BLaER1 treated with 17β-estradiol and CSF1 and Interleukin-3, amounts not matched to agents 10 nM and 100 nM (cell line): Measurements from ENCODE around the gene LSAMP.

ENCODE experiments used
- H3K27ac ChIP-seq, 11 experiments: shearing (Covaris generic); formaldehyde crosslinking; 2 replicates each; pipeline ENCODE4 v1.8.1; 2022
- H3K27me3 ChIP-seq, 11 experiments: shearing (Covaris generic); formaldehyde crosslinking; 2 replicates each; pipeline ENCODE4 v1.8.1; 2022
- H3K36me3 ChIP-seq, 11 experiments: shearing (Covaris generic); formaldehyde crosslinking; 2 replicates each; pipeline ENCODE4 v1.8.1; 2022
- H3K4me1 ChIP-seq, 10 experiments: shearing (Covaris generic); formaldehyde crosslinking; 2 replicates each; pipeline ENCODE4 v1.8.1; 2022
- H3K4me2 ChIP-seq, 11 experiments: shearing (Covaris generic); formaldehyde crosslinking; 2 replicates each; pipeline ENCODE4 v1.8.1; 2022
- H3K4me3 ChIP-seq, 10 experiments: shearing (Covaris generic); formaldehyde crosslinking; 2 replicates each; pipeline ENCODE4 v1.8.1; 2022
- H3K9ac ChIP-seq, 11 experiments: shearing (Covaris generic); formaldehyde crosslinking; 2 replicates each; pipeline ENCODE4 v1.8.1; 2022
- H3K9me3 ChIP-seq, 11 experiments: shearing (Covaris generic); formaldehyde crosslinking; replicated peaks in 1 of 11; 2 replicates each; pipeline ENCODE4 v1.8.1; 2022
- H4K20me1 ChIP-seq, 11 experiments: shearing (Covaris generic); formaldehyde crosslinking; 2 replicates each; pipeline ENCODE4 v1.8.1; 2022
- Cebpa-rat ChIP-seq, 11 experiments: shearing (Covaris generic); IDR thresholded peaks; 2 replicates each; pipeline ENCODE4 v1.8.1; 2022

The LSAMP gene

DNA sequence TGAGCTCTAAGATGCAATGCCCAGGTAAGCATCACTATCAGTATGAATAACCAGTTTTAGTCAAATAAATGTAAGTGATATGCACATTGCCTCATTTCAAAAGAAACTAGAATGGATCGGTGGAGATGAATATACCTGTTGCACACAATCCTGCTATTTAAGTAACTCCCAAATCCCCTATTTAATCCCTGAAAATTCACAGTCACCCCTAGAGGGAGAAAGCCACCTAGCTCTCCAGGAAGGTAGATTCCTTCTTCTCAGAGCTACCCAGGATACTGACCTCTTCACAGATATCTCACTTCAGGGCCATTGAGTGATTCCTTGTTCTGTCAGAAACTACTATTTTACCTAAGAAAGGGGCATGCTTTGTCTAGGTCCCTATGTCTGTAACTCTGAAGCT, 11.7 kb downstream of the LSAMP start:
- H3K36me3 ChIP-seq, result no peaks in the 10 kb centered on the region
- H3K9me3 ChIP-seq, result no peaks in the 10 kb centered on the region
- H3K4me1 ChIP-seq, result no peaks in the 10 kb centered on the region
- no peak for TF ChIP-seq Cebpa-rat (IDR thresholded peaks at IDR 0.05)
- no peaks in the 10 kb centered on the region for H3K27me3 ChIP-seq
- no peak overlapping the region for H3K4me3 ChIP-seq
- H3K9ac ChIP-seq, result no peak overlapping the region
- no peak overlapping the region for H3K4me2 ChIP-seq
- no peaks in the 10 kb centered on the region for H4K20me1 ChIP-seq
- no peak overlapping the region for H3K27ac ChIP-seq

DNA sequence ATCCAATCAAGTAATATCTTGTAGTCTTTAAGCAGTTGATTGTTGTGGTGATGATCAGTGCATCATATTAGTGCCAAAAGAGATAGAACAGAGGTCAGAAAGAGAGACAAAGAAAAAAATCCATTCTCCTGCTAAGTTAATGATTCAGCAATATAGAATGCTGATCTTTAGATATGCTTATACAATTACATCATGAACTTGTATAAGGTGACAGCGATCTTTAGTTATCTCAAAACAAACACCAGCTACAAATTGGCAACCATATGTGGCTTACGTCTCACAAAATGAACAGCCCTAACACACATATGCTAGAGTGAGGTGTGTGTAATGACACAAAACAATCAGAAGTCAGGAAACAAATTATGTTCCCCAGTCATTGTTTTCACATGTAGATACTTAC, 12.5 kb downstream of the LSAMP start:
- TF ChIP-seq Cebpa-rat (IDR thresholded peaks at IDR 0.05), result no peak
- no peaks in the 10 kb centered on the region for H4K20me1 ChIP-seq
- no peak overlapping the region for H3K9ac ChIP-seq
- no peaks in the 10 kb centered on the region for H3K9me3 ChIP-seq
- H3K27me3 ChIP-seq, result no peaks in the 10 kb centered on the region
- H3K4me1 ChIP-seq, result no peaks in the 10 kb centered on the region
- H3K4me3 ChIP-seq, result no peak overlapping the region
- no peak overlapping the region for H3K4me2 ChIP-seq
- H3K27ac ChIP-seq, result no peak overlapping the region
- no peaks in the 10 kb centered on the region for H3K36me3 ChIP-seq

DNA sequence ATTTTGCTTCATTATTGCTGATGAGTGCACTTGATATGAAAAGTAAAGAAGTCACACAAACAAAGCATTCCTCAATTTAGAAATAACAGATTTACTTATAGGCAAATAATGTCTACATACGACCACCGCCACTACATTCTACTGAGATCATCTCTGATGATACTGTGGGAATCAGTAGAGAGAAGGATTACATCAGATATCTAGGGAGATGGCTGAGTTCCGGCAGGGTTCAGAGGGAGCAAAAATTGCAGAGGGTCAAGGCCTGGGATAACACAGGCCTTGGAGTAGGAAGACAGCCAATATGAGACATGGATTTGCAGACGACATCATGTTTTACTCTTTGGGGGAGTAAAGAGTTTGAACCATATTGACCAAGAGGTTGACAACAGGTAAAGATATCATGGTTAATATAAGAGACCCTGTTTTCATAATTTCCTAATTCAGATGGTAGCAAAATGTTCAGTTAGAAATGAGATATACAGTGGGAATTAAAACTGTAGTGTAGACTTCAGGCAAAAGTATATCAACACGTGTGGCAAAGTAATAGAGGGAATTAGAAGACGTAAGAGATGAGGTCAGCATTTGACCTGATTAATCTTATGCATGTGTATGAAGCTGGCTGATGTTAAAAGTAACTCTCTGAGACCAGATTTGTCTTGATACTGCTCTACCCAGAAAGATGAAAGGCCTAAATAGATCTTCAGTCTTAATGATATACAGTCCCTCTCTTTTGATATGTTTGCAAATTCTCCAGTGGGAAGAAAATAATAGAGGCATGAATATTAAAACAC, 15.6 kb downstream of the LSAMP start:
- H3K27me3 ChIP-seq, result no peaks in the 10 kb centered on the region
- H4K20me1 ChIP-seq, result no peaks in the 10 kb centered on the region
- no peaks in the 10 kb centered on the region for H3K9me3 ChIP-seq
- H3K4me1 ChIP-seq, result no peaks in the 10 kb centered on the region
- H3K4me2 ChIP-seq, result no peak overlapping the region
- no peaks in the 10 kb centered on the region for H3K36me3 ChIP-seq
- no peak overlapping the region for H3K4me3 ChIP-seq
- no peak for TF ChIP-seq Cebpa-rat (IDR thresholded peaks at IDR 0.05)
- H3K27ac ChIP-seq, result no peak overlapping the region
- H3K9ac ChIP-seq, result no peak overlapping the region

DNA sequence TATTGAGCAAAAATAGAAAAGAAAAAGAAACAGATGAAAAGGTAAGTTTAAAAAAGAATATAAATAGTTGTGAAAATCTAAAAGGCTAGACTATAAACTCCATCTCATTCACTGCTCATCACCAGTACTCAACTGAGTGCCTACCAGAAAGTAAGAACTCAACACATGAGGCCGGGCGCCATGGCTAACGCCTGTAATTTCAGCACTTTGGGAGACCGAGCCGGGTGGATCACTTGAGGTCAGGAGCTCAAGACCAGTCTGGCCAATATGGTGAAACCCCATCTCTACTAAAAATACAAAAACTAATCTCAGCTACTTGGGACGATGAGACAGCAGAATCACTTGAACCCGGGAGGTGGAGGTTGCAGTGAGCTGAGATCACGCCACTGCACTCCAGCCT, 19.3 kb downstream of the LSAMP start:
- Histone ChIP-seq H3K27me3 (no peaks in the 10 kb centered on the region), H3K36me3 (no peaks in the 10 kb centered on the region), H3K4me2 (no peak overlapping the region), H4K20me1 (no peaks in the 10 kb centered on the region), H3K4me3 (no peak overlapping the region), H3K9ac (no peak overlapping the region), H3K4me1 (no peaks in the 10 kb centered on the region), H3K9me3 (0 out of 22 replicates have a peak, but pooled peaks cover 0 to 3% (median 0%) of the 10 kb centered on the region in 11 experiments), H3K27ac (no peak overlapping the region)
- TF ChIP-seq Cebpa-rat (IDR thresholded peaks at IDR 0.05), result no peak

- Histone ChIP-seq H3K4me1 (no peaks in the 10 kb centered on the region), H3K27me3 (no peaks in the 10 kb centered on the region), H4K20me1 (no peaks in the 10 kb centered on the region), H3K4me2 (no peak overlapping the region), H3K27ac (no peak overlapping the region), H3K4me3 (no peak overlapping the region), H3K9me3 (0 out of 22 replicates have a peak, but pooled peaks cover 0 to 3% (median 0%) of the 10 kb centered on the region in 11 experiments), H3K36me3 (no peaks in the 10 kb centered on the region), H3K9ac (no peak overlapping the region)
- no peak for TF ChIP-seq Cebpa-rat (IDR thresholded peaks at IDR 0.05)
These were observed 20.2 kb downstream of the LSAMP start for GRCh38 chr3:116425126-116425525.

GRCh38 chr3:116423945-116424344, 21.3 kb downstream of the LSAMP start:
- no peak overlapping the region for H3K9ac ChIP-seq
- H3K9me3 ChIP-seq, result 0 out of 22 replicates have a peak, but pooled peaks cover 0 to 3% (median 0%) of the 10 kb centered on the region in 11 experiments
- H3K36me3 ChIP-seq, result no peaks in the 10 kb centered on the region
- H4K20me1 ChIP-seq, result no peaks in the 10 kb centered on the region
- H3K4me2 ChIP-seq, result no peak overlapping the region
- no peak overlapping the region for H3K4me3 ChIP-seq
- H3K27ac ChIP-seq, result no peak overlapping the region
- H3K27me3 ChIP-seq, result no peaks in the 10 kb centered on the region
- TF ChIP-seq Cebpa-rat (IDR thresholded peaks at IDR 0.05), result no peak
- no peaks in the 10 kb centered on the region for H3K4me1 ChIP-seq

GRCh38 chr3:116423374-116423773, 21.9 kb downstream of the LSAMP start:
- H3K9me3 ChIP-seq, result 0 out of 22 replicates have a peak, but pooled peaks cover 0 to 3% (median 0%) of the 10 kb centered on the region in 11 experiments
- H4K20me1 ChIP-seq, result no peaks in the 10 kb centered on the region
- H3K36me3 ChIP-seq, result no peaks in the 10 kb centered on the region
- TF ChIP-seq Cebpa-rat (IDR thresholded peaks at IDR 0.05), result no peak
- H3K27ac ChIP-seq, result no peak overlapping the region
- H3K4me3 ChIP-seq, result no peak overlapping the region
- H3K27me3 ChIP-seq, result no peaks in the 10 kb centered on the region
- no peak overlapping the region for H3K9ac ChIP-seq
- H3K4me1 ChIP-seq, result no peaks in the 10 kb centered on the region
- H3K4me2 ChIP-seq, result no peak overlapping the region

- H3K27me3 ChIP-seq, result no peaks in the 10 kb centered on the region
- H3K9ac ChIP-seq, result no peak overlapping the region
- H3K27ac ChIP-seq, result no peak overlapping the region
- no peaks in the 10 kb centered on the region for H3K36me3 ChIP-seq
- H3K4me2 ChIP-seq, result no peak overlapping the region
- H4K20me1 ChIP-seq, result no peaks in the 10 kb centered on the region
- H3K4me3 ChIP-seq, result no peak overlapping the region
- TF ChIP-seq Cebpa-rat (IDR thresholded peaks at IDR 0.05), result no peak
- H3K4me1 ChIP-seq, result no peaks in the 10 kb centered on the region
- H3K9me3 ChIP-seq, result 0 out of 22 replicates have a peak, but pooled peaks cover 0 to 3% (median 0%) of the 10 kb centered on the region in 11 experiments
These were observed 28.1 kb downstream of the LSAMP start for GRCh38 chr3:116417151-116417550.

DNA sequence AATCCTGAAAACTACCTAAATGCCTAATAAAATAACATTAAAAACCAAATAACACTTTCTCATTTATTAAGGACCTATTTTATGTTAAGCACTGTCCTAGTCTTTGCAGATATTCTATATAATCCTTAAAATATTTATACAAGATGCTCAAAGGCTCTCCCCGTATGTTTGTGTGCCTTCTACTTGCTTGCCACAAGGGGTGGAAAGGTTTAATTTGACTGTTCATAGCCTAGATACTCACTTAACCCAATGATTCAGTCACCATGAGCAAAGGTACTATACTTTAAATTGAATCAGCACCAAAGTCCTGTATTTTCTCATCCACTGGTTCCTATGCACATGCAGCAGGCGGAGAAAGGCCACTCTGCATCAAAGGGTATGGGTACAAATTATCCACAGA, 32.0 kb downstream of the LSAMP start:
- Histone ChIP-seq H3K27me3 (no peaks in the 10 kb centered on the region), H4K20me1 (no peaks in the 10 kb centered on the region), H3K36me3 (no peaks in the 10 kb centered on the region), H3K4me1 (no peaks in the 10 kb centered on the region), H3K9me3 (no peaks in the 10 kb centered on the region), H3K4me3 (no peak overlapping the region), H3K4me2 (no peak overlapping the region), H3K27ac (no peak overlapping the region), H3K9ac (no peak overlapping the region)
- no peak for TF ChIP-seq Cebpa-rat (IDR thresholded peaks at IDR 0.05)

DNA sequence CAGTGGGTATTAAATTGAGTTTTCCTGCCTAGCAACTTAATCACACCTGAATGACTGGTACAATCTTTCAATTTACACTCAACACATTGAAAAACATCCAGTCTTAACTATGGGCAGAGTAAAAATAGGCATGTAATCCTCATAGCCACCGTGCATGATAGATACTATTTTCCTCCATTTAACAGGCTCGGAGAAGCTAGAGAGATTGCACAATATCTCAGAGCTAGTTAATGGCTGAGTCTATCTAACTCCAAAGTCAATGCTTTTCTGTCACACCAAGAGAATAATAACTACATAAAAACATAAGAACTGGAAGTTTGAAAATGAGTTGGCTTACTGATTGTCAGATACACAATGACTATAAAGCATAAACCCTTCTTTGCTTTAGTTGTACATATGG, 36.8 kb downstream of the LSAMP start:
- H4K20me1 ChIP-seq, result no peaks in the 10 kb centered on the region

More for the DNA sequence above, 36.8 kb downstream of the LSAMP start:
- Histone ChIP-seq H3K27me3 (no peaks in the 10 kb centered on the region), H3K4me1 (no peaks in the 10 kb centered on the region), H3K4me2 (no peak overlapping the region), H3K27ac (no peak overlapping the region), H3K9ac (no peak overlapping the region), H3K9me3 (no peaks in the 10 kb centered on the region), H3K36me3 (no peaks in the 10 kb centered on the region), H3K4me3 (no peak overlapping the region)
- TF ChIP-seq Cebpa-rat (IDR thresholded peaks at IDR 0.05), result 0 out of 22 replicates have a peak, but pooled peaks of 2 of the 11 experiments have one; percentile 28 to 37
